Measurements from ENCODE around the gene FAM227B. TPM values are rescaled to one million over a fixed set of nuclear protein-coding genes. Genes with fewer than 3 reads are reported as not detected.
"Not testable (repeated sequence)": the region's sequence is repeated elsewhere in the genome, so short reads cannot be mapped to it uniquely, and the experiment has no call there.

The FAM227B gene
- total and polyA plus RNA-seq, 9 donors: 7.0 to 21.8 (median 11.5) TPM

DNA sequence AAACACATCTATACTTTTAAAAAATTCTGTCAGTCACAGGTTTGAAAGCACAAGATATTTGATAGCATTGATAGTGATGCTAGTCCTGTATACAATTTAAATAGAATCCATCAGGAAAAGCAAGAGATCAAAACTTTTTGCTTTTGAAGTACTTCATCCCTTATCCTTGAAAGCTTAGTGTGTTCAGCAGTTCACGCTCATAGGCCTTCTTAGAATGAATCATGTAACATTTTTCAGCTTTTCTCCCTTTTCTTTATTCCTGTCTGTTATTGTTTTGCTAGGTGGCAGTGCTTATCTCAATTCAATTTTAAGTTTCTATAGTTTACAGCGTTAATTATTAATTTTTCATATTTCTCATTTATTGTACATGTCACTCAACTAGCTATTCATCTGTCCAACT lies 128.5 kb downstream of the FAM227B start:
- Histone ChIP-seq H3K27ac (no peak overlapping the region), H3K9me3 (no peaks in the 10 kb centered on the region), H3K4me1 (ENCODE audit: insufficient read depth) (peaks cover 3% of the 10 kb centered on the region), H3K4me3 (no peak overlapping the region), H3K36me3 (no peaks in the 10 kb centered on the region), H3K27me3 (no peaks in the 10 kb centered on the region)
- 84 to 90% (median 87%) methylated on average over 2 of the region's 2 CpGs for WGBS, 3 donors
- DNase-seq: no peak
- TF ChIP-seq POLR2A (IDR thresholded peaks at IDR 0.05) (no peak), EP300 (IDR thresholded peaks at IDR 0.05) (no peak), CTCF (IDR thresholded peaks at IDR 0.05) (no peak)
- intact Hi-C loops (cut with DNase I): no loop called here

DNA sequence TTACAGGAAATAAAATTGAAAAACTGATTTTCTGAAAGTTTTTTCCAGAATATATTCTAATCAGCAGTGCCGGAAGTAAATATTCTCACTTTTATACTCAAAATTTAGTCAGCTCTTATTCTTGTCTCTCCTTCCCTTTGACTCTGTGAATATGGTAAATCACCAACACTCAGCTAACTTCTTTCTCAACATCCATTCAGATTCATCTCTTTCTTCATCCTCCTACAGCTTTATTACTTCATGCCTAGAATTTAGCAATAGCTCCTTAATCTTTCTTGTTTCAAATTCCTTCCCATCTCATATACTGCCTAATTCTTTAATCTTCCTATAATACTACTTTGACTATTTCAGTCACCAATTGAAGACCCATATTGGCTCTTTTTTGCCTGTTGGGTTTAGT lies 129.7 kb downstream of the FAM227B start:
- 37 to 99% (median 95%) methylated on average over 1 of the region's 1 CpG for WGBS, 3 donors
- intact Hi-C loops (cut with DNase I): no loop called here
- Histone ChIP-seq H3K27me3 (no peaks in the 10 kb centered on the region), H3K4me1 (ENCODE audit: insufficient read depth) (peaks cover 3% of the 10 kb centered on the region), H3K27ac (no peak overlapping the region), H3K4me3 (no peak overlapping the region), H3K36me3 (no peaks in the 10 kb centered on the region), H3K9me3 (no peaks in the 10 kb centered on the region)
- no peak for DNase-seq
- TF ChIP-seq POLR2A (IDR thresholded peaks at IDR 0.05) (no peak), CTCF (IDR thresholded peaks at IDR 0.05) (no peak), EP300 (IDR thresholded peaks at IDR 0.05) (no peak)

GRCh38 chr15:49485401-49485800 lies 135.2 kb downstream of the FAM227B start:
- WGBS, 3 donors: 11 to 15% (median 15%) methylated on average over 1 of the region's 1 CpG

DNA sequence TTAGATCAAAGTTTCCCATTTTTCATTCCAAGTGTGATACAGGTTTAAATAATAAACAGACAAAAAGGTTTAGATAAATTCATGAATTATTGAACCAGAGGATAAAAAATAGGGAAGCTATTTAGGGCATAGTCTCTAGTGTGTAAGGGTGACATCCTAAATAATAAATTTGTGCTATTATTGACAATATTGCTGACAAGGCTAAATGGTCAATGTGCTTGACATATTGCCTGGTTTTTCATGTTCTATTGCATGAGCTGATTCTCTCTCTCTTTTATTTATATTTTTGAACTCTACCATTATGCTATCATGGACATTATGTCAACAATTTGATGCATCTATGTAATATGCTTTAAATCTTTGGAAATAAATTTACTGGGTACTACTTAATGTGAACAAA lies 141.6 kb downstream of the FAM227B start:
- DNase-seq; H3K27ac ChIP-seq; H3K36me3 ChIP-seq; H3K27me3 ChIP-seq; intact Hi-C loops (cut with DNase I); H3K9me3 ChIP-seq; H3K4me1 ChIP-seq (ENCODE audit: insufficient read depth); H3K4me3 ChIP-seq: not testable (repeated sequence)

More at GRCh38 chr15:49485401-49485800, 135.2 kb downstream of the FAM227B start:
- H3K27me3 ChIP-seq; H3K27ac ChIP-seq; intact Hi-C loops (cut with DNase I); DNase-seq; H3K4me3 ChIP-seq; H3K4me1 ChIP-seq (ENCODE audit: insufficient read depth); H3K9me3 ChIP-seq; H3K36me3 ChIP-seq: not testable (repeated sequence)

- DNase-seq; H3K36me3 ChIP-seq; H3K9me3 ChIP-seq; H3K4me1 ChIP-seq (ENCODE audit: insufficient read depth); intact Hi-C loops (cut with DNase I); H3K4me3 ChIP-seq; H3K27ac ChIP-seq; H3K27me3 ChIP-seq: not testable (repeated sequence)
- WGBS, 3 donors: 83 to 98% (median 98%) methylated on average over 4 of the region's 4 CpGs
Measured at GRCh38 chr15:49478021-49478420, 142.6 kb downstream of the FAM227B start.

DNA sequence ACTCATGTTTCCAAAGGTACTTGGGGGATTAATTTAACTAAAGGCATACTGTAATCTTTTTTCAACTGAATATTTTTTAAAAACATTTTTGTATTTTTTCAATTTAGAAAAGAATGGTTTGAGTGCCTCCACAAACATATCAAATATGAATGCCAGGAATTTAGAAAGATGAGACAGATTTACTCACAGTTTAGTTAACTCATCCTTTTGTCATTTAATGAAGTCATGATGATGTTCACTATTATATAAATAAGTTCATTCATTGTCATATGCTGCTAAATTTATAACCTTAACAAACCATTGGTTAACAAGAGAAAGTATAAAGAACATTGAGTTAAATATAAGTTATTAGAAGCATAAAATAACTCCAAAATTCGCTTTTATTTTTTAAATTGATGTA lies 147.6 kb downstream of the FAM227B start:
- 68 to 78% (median 76%) methylated on average over 1 of the region's 1 CpG for whole genome bisulfite sequencing, 3 donors
- DNase-seq: no peak
- H3K4me3 ChIP-seq: no peak overlapping the region
- intact Hi-C loops (cut with DNase I): no loop called here
- peaks cover 2% of the 10 kb centered on the region for H3K4me1 ChIP-seq (ENCODE audit: insufficient read depth)
- H3K27me3 ChIP-seq: no peaks in the 10 kb centered on the region
- TF ChIP-seq POLR2A (IDR thresholded peaks at IDR 0.05): no peak
- H3K36me3 ChIP-seq: no peaks in the 10 kb centered on the region
- no peak overlapping the region for H3K27ac ChIP-seq
- no peaks in the 10 kb centered on the region for H3K9me3 ChIP-seq

- no peaks in the 10 kb centered on the region for H3K9me3 ChIP-seq
- peaks cover 2% of the 10 kb centered on the region for H3K4me1 ChIP-seq (ENCODE audit: insufficient read depth)
- 64 to 76% (median 65%) methylated on average over 2 of the region's 2 CpGs for WGBS, 3 donors
- no peak overlapping the region for H3K27ac ChIP-seq
- TF ChIP-seq CTCF (IDR thresholded peaks at IDR 0.05): no peak
- TF ChIP-seq EP300 (IDR thresholded peaks at IDR 0.05): no peak
- TF ChIP-seq POLR2A (IDR thresholded peaks at IDR 0.05): no peak
- no peaks in the 10 kb centered on the region for H3K27me3 ChIP-seq
- no peak overlapping the region for H3K4me3 ChIP-seq
- DNase-seq: no peak
- intact Hi-C loops (cut with DNase I): no loop called here
- no peaks in the 10 kb centered on the region for H3K36me3 ChIP-seq
Measured at GRCh38 chr15:49472338-49472737, 148.3 kb downstream of the FAM227B start.
